B cell (primary cell): ENCODE measurements around the gene HS3ST2. TPM values are rescaled to one million over a fixed set of nuclear protein-coding genes. Genes with fewer than 3 reads are reported as not detected.
A peak's percentile ranks its signal among the peaks of the same experiment; 100 is the strongest.
"Not testable (repeated sequence)": the region's sequence is repeated elsewhere in the genome, so short reads cannot be mapped to it uniquely, and the experiment has no call there.

Experiments
- ATAC-seq: fragments of 200-7000 bp; cut with Tn5 transposase; one replicate; pipeline ENCODE4 v1.10.0; 2021; ENCODE audit warnings: low read depth, mild to moderate bottlenecking, moderate number of reproducible peaks, moderate library complexity
- CTCF ChIA-PET: fragments of 350-600 bp; sonication (Branson Sonifier 250); formaldehyde crosslinking; loops from one replicate; lab custom pipeline; 2021; ENCODE audit warnings: antibody characterized with exemption, inconsistent platforms; lab: Charles Lee
- POLR2A ChIA-PET: fragments of 350-600 bp; sonication (Branson Sonifier 250); formaldehyde crosslinking; loops from one replicate; lab custom pipeline; 2021; ENCODE audit warnings: antibody characterized with exemption; lab: Charles Lee
- DNase-seq: peaks from one replicate; pipeline ENCODE4 v3.0.0; 2013
- H2AFZ ChIP-seq: 2 replicates; pipeline ENCODE4 v1.6.1; 2012; ENCODE audit warnings: mild to moderate bottlenecking, low read depth, low read length; ENCODE audit not compliant: insufficient read depth, poor library complexity, severe bottlenecking
- H3K27ac ChIP-seq, 2 donors: 1 replicate in 1 of 2; 2 replicates in 1 of 2; pipeline ENCODE4 v1.5.1; 2012 to 2013; ENCODE audit warnings: low read length in 2 of 2, mild to moderate bottlenecking in 2 of 2, moderate library complexity in 1 of 2
- H3K27me3 ChIP-seq, 4 experiments: fragments of 200-600 bp in 1 of 4; sonication (generic) in 1 of 4; replicated peaks in 1 of 4; 1 replicate in 2 of 4; 2 replicates in 2 of 4; pipeline versions ENCODE4 v1.6.1 to v1.7.0; 2013 to 2016; ENCODE audit warnings: low read length in 3 of 4, mild to moderate bottlenecking in 2 of 4, mixed read lengths in 1 of 4, moderate library complexity in 1 of 4; ENCODE audit not compliant: insufficient read depth in 4 of 4, control insufficient read depth in 3 of 4; ENCODE audit errors: control extremely low read depth in 1 of 4
- H3K36me3 ChIP-seq, 2 experiments: replicated peaks in 1 of 2; 1 replicate in 1 of 2; 2 replicates in 1 of 2; pipeline versions ENCODE4 v1.6.1 to v1.7.1; 2013; ENCODE audit warnings: low read length in 1 of 2; ENCODE audit not compliant: insufficient read depth in 2 of 2, control insufficient read depth in 1 of 2; ENCODE audit errors: control extremely low read depth in 1 of 2, extremely low read depth in 1 of 2
- H3K4me1 ChIP-seq, 2 donors: fragments of 200-600 bp in 1 of 2; sonication (generic) in 1 of 2; 1 replicate in 1 of 2; 2 replicates in 1 of 2; pipeline versions ENCODE4 v1.5.1 to v1.6.1; 2013 to 2017; ENCODE audit warnings: low read length in 2 of 2; ENCODE audit not compliant: control insufficient read depth in 2 of 2, insufficient read depth in 2 of 2
- H3K4me2 ChIP-seq: replicated peaks from 2 replicates; pipeline ENCODE3; 2012; ENCODE audit warnings: mild to moderate bottlenecking, low read depth, low read length; ENCODE audit not compliant: poor library complexity, severe bottlenecking
- H3K4me3 ChIP-seq, 5 experiments: fragments of 200-600 bp in 1 of 5; sonication (generic) in 1 of 5; 1 replicate in 3 of 5; 2 replicates in 2 of 5; pipeline versions ENCODE4 v1.5.1 to v1.7.0; 2011 to 2016; ENCODE audit warnings: low read length in 4 of 5, mild to moderate bottlenecking in 4 of 5, low read depth in 2 of 5, control low read depth in 1 of 5, moderate library complexity in 1 of 5; ENCODE audit not compliant: insufficient read depth in 1 of 5; ENCODE audit errors: control extremely low read depth in 1 of 5, extremely low read depth in 1 of 5
- H3K79me2 ChIP-seq: fragments of 200-600 bp; sonication (generic); one replicate; pipeline ENCODE4 v1.6.0; 2016; ENCODE audit warnings: low read length; ENCODE audit not compliant: control insufficient read depth, insufficient read depth
- H3K9ac ChIP-seq: fragments of 200-600 bp; sonication (generic); 2 replicates; pipeline ENCODE4 v1.6.1; 2017; ENCODE audit warnings: mild to moderate bottlenecking, low read length, moderate library complexity
- H3K9me3 ChIP-seq, 3 donors: one replicate each; pipeline versions ENCODE4 v1.6.1 to v1.7.1; 2013; ENCODE audit warnings: low read length in 2 of 3; ENCODE audit not compliant: control insufficient read depth in 2 of 3, insufficient read depth in 1 of 3; ENCODE audit errors: control extremely low read depth in 1 of 3
- H4K20me1 ChIP-seq: 2 replicates; pipeline ENCODE4 v1.6.0; 2012; ENCODE audit warnings: mild to moderate bottlenecking, low read length; ENCODE audit not compliant: insufficient read depth, control insufficient read depth, poor library complexity, severe bottlenecking
- H3K27ac Mint-ChIP-seq: one replicate; pipeline ENCODE4 v1.8.0; 2021; ENCODE audit warnings: mixed read lengths
- H3K27me3 Mint-ChIP-seq: one replicate; pipeline ENCODE4 v1.8.0; 2021; ENCODE audit warnings: mixed read lengths
- H3K4me1 Mint-ChIP-seq: one replicate; pipeline ENCODE4 v1.8.0; 2021; ENCODE audit warnings: mixed read lengths
- H3K4me3 Mint-ChIP-seq: one replicate; pipeline ENCODE4 v1.8.0; 2021; ENCODE audit warnings: mixed read lengths
- H3K9me3 Mint-ChIP-seq: one replicate; pipeline ENCODE4 v1.8.0; 2022; ENCODE audit warnings: mixed read lengths; ENCODE audit not compliant: insufficient read depth
- CTCF ChIP-seq: fragments of 200-600 bp; IDR thresholded peaks from one replicate; pipeline ENCODE4 v1.8.0; 2022; ENCODE audit warnings: antibody characterized with exemption, mild to moderate bottlenecking
- EZH2 ChIP-seq: IDR thresholded peaks from 2 replicates; pipeline ENCODE4 v1.6.1; 2012; ENCODE audit warnings: borderline replicate concordance, low read depth, mild to moderate bottlenecking, moderate library complexity, low read length; ENCODE audit not compliant: insufficient read depth, poor library complexity, severe bottlenecking
- WGBS: methylation state at CpG from one replicate; pipeline ENCODE4 v1.1.5; 2013; ENCODE audit warnings: missing lambda C conversion rate; ENCODE audit not compliant: insufficient coverage; 5-methylcytosine and 5-hydroxymethylcytosine counted together
- intact Hi-C: fragments of 100-400 bp; cut with micrococcal nuclease; formaldehyde crosslinking; loops from one replicate; pipeline ENCODE4 v1.10.0; 2022
- polyA plus RNA-seq: library from polyadenylated mRNA; depleted of rRNA; stranded (reverse); fragments of >200 nt; gene quantifications from 2 replicates; pipeline ENCODE4 v1.2.3, GENCODE V29; 2012
- total RNA-seq, 2 donors: library from RNA; stranded (reverse); fragments of 120-200 nt in 1 of 2; gene quantifications; 1 replicate in 1 of 2; 2 replicates in 1 of 2; pipeline versions ENCODE4 v1.2.3 to v1.2.4, GENCODE V29; 2013 to 2022

Gene HS3ST2
- total and polyA plus RNA-seq, 2 donors (not counting 1 experiment from before 2014, with no cell fraction given) = not detected

DNA sequence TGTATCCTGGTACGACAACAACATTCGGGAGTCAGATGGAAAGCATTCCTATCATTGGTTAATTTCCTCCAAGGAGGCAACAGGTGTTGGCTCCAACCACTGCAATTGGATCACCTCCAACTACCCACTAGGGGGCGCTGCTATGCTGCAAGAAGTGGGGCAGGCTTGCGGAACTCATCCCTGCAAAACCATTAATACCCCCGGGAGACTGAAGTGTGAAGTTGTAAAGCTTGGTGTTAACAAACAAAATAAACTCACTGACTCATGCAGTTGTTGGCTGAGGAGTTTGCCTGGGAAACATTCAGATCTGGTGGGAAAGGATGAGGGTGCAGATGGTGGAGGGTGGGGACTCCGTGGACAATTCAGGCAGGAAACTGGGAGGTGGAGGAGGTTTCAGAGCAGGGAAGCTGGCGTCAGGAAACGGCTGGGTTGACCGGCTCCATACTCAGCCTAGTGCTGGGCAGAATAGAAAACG, 84.9 kb downstream of the HS3ST2 start:
- intact Hi-C loops = no loop called here
- H3K4me1 Mint-ChIP-seq = no peaks in the 10 kb centered on the region
- H3K9me3 Mint-ChIP-seq = no peaks in the 10 kb centered on the region
- ATAC-seq = no peak
- peaks cover 30% of the 10 kb centered on the region for H3K27me3 Mint-ChIP-seq
- peak; percentile 46 for DNase-seq
- 3% methylated on average over 7 of the region's 10 CpGs for WGBS
- no peak for TF ChIP-seq EZH2
- TF ChIP-seq CTCF = peak; percentile 52
- H3K4me1 ChIP-seq = peaks cover 22 to 23% of the 10 kb centered on the region in 2 donors
- no peak overlapping the region for H3K4me2 ChIP-seq
- H2AFZ ChIP-seq = no peak overlapping the region
- ChIA-PET POLR2A (no interaction called here), CTCF (interaction anchor here (1.1 kb wide), 1 partner anchor 535 kb away, joined by 3 read pairs; no protein-coding TSS in a partner anchor)
- H3K4me3 ChIP-seq = no peak overlapping the region
- peaks cover 6 to 28% (median 24%) of the 10 kb centered on the region in 3 donors for H3K9me3 ChIP-seq
- H3K36me3 ChIP-seq = no peaks in the 10 kb centered on the region
- no peaks in the 10 kb centered on the region for H4K20me1 ChIP-seq
- H3K27ac Mint-ChIP-seq = no peak overlapping the region
- no peak overlapping the region for H3K9ac ChIP-seq
- H3K4me3 Mint-ChIP-seq = no peak overlapping the region
- no peak overlapping the region for H3K27ac ChIP-seq
- H3K27me3 ChIP-seq = peaks cover 0 to 38% (median 22%) of the 10 kb centered on the region in 4 experiments
- no peaks in the 10 kb centered on the region for H3K79me2 ChIP-seq

DNA sequence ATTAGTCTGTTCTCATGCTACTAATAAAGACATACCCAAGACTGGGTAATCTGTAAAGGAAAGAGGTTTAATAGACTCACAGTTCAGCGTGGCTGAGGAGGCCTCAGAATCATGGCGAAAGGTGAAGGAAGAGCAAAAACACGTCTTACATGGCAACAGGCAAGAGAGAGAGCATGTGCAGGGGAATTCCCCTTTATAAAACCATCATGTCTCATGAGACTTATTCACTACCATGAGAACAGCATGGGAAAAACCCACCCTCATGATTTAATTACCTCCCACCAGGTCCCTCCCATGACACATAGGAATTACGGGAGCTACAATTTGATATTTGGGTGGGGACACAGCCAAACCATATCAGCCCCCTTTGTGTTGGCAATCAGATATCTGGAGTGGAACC, 85.6 kb downstream of the HS3ST2 start:
- ATAC-seq, H3K4me1 Mint-ChIP-seq, H4K20me1 ChIP-seq, H3K27ac Mint-ChIP-seq, H3K4me2 ChIP-seq, H3K9me3 Mint-ChIP-seq, H3K4me3 ChIP-seq, H3K9ac ChIP-seq, intact Hi-C loops, H3K4me3 Mint-ChIP-seq, H3K36me3 ChIP-seq, H2AFZ ChIP-seq, H3K27ac ChIP-seq, H3K79me2 ChIP-seq, POLR2A ChIA-PET: not testable (repeated sequence)
- 73% methylated on average over 2 of the region's 4 CpGs for WGBS
- peaks cover 0 to 31% (median 22%) of the 10 kb centered on the region in 4 experiments for H3K27me3 ChIP-seq
- H3K9me3 ChIP-seq = peaks cover 6 to 25% (median 24%) of the 10 kb centered on the region in 3 donors
- H3K4me1 ChIP-seq = peaks cover 22 to 23% of the 10 kb centered on the region in 2 donors
- CTCF ChIA-PET = interaction anchor here (1.1 kb wide), 1 partner anchor 534 kb away, joined by 3 read pairs; no protein-coding TSS in a partner anchor
- DNase-seq = peak; percentile 15
- peaks cover 29% of the 10 kb centered on the region for H3K27me3 Mint-ChIP-seq
